Endothelial cell of umbilical vein (primary cell): Measurements from ENCODE around the gene TIMM10. TPM values are rescaled to one million over a fixed set of nuclear protein-coding genes. Genes with fewer than 3 reads are reported as not detected.

Experiments used
- BruUV-seq: library from RNA; stranded (reverse); fragments of 400-500 nt; replicated peaks from 2 replicates; lab custom pipeline; 2021; lab: Mats Ljungman, UMichigan
- CTCF ChIA-PET: fragments of 300-600, 350-600 bp; sonication (Branson Sonifier 250); formaldehyde crosslinking; loops from one replicate; lab custom pipeline; 2021; ENCODE audit warnings: antibody characterized with exemption, inconsistent platforms; lab: Charles Lee
- POLR2A ChIA-PET: fragments of 300-600, 350-600 bp; sonication (Branson Sonifier 250); formaldehyde crosslinking; loops from one replicate; lab custom pipeline; 2021; ENCODE audit warnings: antibody characterized with exemption, inconsistent platforms; lab: Charles Lee
- DNase-seq: peaks from one replicate; pipeline ENCODE4 v3.0.0-alpha.2; 2011; ENCODE audit warnings: low read depth, low spot score
- FAIRE-seq: peaks from 2 replicates; lab custom pipeline; 2011; peaks lifted over from hg19 to GRCh38; lab: Jason Lieb, UNC
- H2AFZ ChIP-seq: 2 replicates; pipeline ENCODE4 v1.6.0; 2012; ENCODE audit warnings: low read depth, low read length, control low read depth, inconsistent platforms
- H3K27ac ChIP-seq: 2 replicates; pipeline ENCODE4 v1.5.1; 2011; ENCODE audit warnings: low read depth, mild to moderate bottlenecking, control low read depth, low read length, moderate library complexity; ENCODE audit not compliant: insufficient read depth
- H3K27me3 ChIP-seq, 2 experiments: 2 replicates each; pipeline versions ENCODE4 v1.6.0 to v1.6.1; 2011; ENCODE audit warnings: low read length in 2 of 2, mixed read lengths in 1 of 2; ENCODE audit not compliant: control insufficient read depth in 2 of 2, insufficient read depth in 2 of 2
- H3K36me3 ChIP-seq, 2 experiments: 2 replicates in 1 of 2; 3 replicates in 1 of 2; pipeline ENCODE4 v1.5.1; 2011; ENCODE audit warnings: low read length in 2 of 2, mild to moderate bottlenecking in 1 of 2, moderate library complexity in 1 of 2; ENCODE audit not compliant: control insufficient read depth in 2 of 2, insufficient read depth in 2 of 2; ENCODE audit errors: extremely low read depth in 1 of 2
- H3K4me1 ChIP-seq: 3 replicates; pipeline ENCODE4 v1.5.1; 2011; ENCODE audit warnings: mild to moderate bottlenecking, low read length; ENCODE audit not compliant: control insufficient read depth, insufficient read depth; ENCODE audit errors: extremely low read depth
- H3K4me2 ChIP-seq: 2 replicates; pipeline ENCODE4 v1.6.1; 2011; ENCODE audit warnings: low read length, control low read depth, mixed read lengths; ENCODE audit not compliant: insufficient read depth
- H3K4me3 ChIP-seq, 3 experiments: fragments of 200-600 bp in 1 of 3; sonication (generic), shearing (Covaris generic) in 1 of 3; replicated peaks in 1 of 3; 2 replicates each; pipeline ENCODE4 v1.5.1; 2011 to 2016; ENCODE audit warnings: control low read depth in 3 of 3, low read length in 3 of 3, mild to moderate bottlenecking in 2 of 3, inconsistent platforms in 1 of 3, low read depth in 1 of 3, moderate library complexity in 1 of 3; ENCODE audit not compliant: insufficient read depth in 1 of 3
- H3K79me2 ChIP-seq: 2 replicates; pipeline ENCODE4 v1.6.0; 2012; ENCODE audit warnings: low read length, inconsistent platforms; ENCODE audit not compliant: control insufficient read depth, insufficient read depth
- H3K9ac ChIP-seq: replicated peaks from 2 replicates; pipeline ENCODE3; 2011; ENCODE audit warnings: low read length, control low read depth; ENCODE audit not compliant: insufficient read depth; ENCODE audit errors: extremely low read depth
- H3K9me1 ChIP-seq: replicated peaks from 3 replicates; pipeline ENCODE4 v1.6.0; 2011; ENCODE audit warnings: mild to moderate bottlenecking, low read length; ENCODE audit not compliant: control insufficient read depth, insufficient read depth; ENCODE audit errors: extremely low read depth
- H3K9me3 ChIP-seq: replicated peaks from 2 replicates; pipeline ENCODE4 v1.5.1; 2012; ENCODE audit warnings: low read length, inconsistent platforms; ENCODE audit not compliant: control insufficient read depth, insufficient read depth
- H4K20me1 ChIP-seq: replicated peaks from 2 replicates; pipeline ENCODE3; 2011; ENCODE audit warnings: mild to moderate bottlenecking, low read length; ENCODE audit not compliant: control insufficient read depth, insufficient read depth; ENCODE audit errors: extremely low read depth
- CTCF ChIP-seq, 2 donors: IDR thresholded peaks; 1 replicate in 1 of 2; 2 replicates in 1 of 2; pipeline ENCODE4 v1.5.1; 2011; ENCODE audit warnings: low read length in 2 of 2, mild to moderate bottlenecking in 2 of 2, moderate library complexity in 2 of 2, control low read depth in 1 of 2, inconsistent platforms in 1 of 2, low read depth in 1 of 2; ENCODE audit not compliant: insufficient read depth in 1 of 2; ENCODE audit errors: extremely low read depth in 1 of 2
- EZH2 ChIP-seq: IDR thresholded peaks from 2 replicates; pipeline ENCODE4 v1.6.1; 2012; ENCODE audit warnings: borderline replicate concordance, low read depth, mild to moderate bottlenecking, moderate library complexity, low read length, inconsistent platforms; ENCODE audit not compliant: severe bottlenecking
- FOS ChIP-seq: IDR thresholded peaks from 2 replicates; pipeline ENCODE4 v1.6.1; 2011; ENCODE audit warnings: mild to moderate bottlenecking, low read length, moderate library complexity, borderline replicate concordance; ENCODE audit not compliant: insufficient read depth
- GATA2 ChIP-seq: IDR thresholded peaks from 2 replicates; pipeline ENCODE4 v1.7.0; 2011; ENCODE audit warnings: low read depth, mild to moderate bottlenecking, moderate library complexity, mixed read lengths, low read length; ENCODE audit not compliant: insufficient read length, insufficient read depth
- JUN ChIP-seq: IDR thresholded peaks from 2 replicates; pipeline ENCODE4 v1.6.1; 2011; ENCODE audit warnings: borderline replicate concordance, low read depth; ENCODE audit not compliant: insufficient read length, insufficient read depth
- MAX ChIP-seq: IDR thresholded peaks from 2 replicates; pipeline ENCODE4 v1.6.1; 2011; ENCODE audit not compliant: insufficient read depth, insufficient read length
- MYC ChIP-seq: IDR thresholded peaks from one replicate; pipeline ENCODE4 v1.6.1; 2011; ENCODE audit warnings: mild to moderate bottlenecking, low read depth, low read length
- POLR2A ChIP-seq: IDR thresholded peaks from 2 replicates; pipeline ENCODE4 v1.6.1; 2012; ENCODE audit warnings: low read depth, mild to moderate bottlenecking, control low read depth, low read length
- POLR2AphosphoS5 ChIP-seq: IDR thresholded peaks from 2 replicates; pipeline ENCODE4 v1.6.1; 2012; ENCODE audit warnings: low read depth, mild to moderate bottlenecking, control low read depth, low read length, moderate library complexity; ENCODE audit not compliant: insufficient read depth
- dilution Hi-C: fragments of 300-500 bp; cut with MboI; formaldehyde crosslinking; loops from one replicate; pipeline ENCODE4 v1.15.0; 2019; ENCODE audit warnings: low sequenced_read_pairs; ENCODE audit not compliant: extremely low pct_ligation_motif_present
- intact Hi-C: fragments of 100-400 bp; cut with micrococcal nuclease; formaldehyde crosslinking; loops from one replicate; pipeline ENCODE4 v1.10.0; 2022
- polyA plus RNA-seq, 4 experiments: library from polyadenylated mRNA; depleted of rRNA in 3 of 4; stranded (reverse) in 3 of 4; unstranded in 1 of 4; fragments of >200 nt; gene quantifications; 2 replicates each; pipeline versions ENCODE4 v1.2.1 to v1.2.3, GENCODE V29; 2011 to 2012; ENCODE audit warnings: missing spikeins in 1 of 4
- total RNA-seq: library from RNA; stranded (reverse); gene quantifications from 2 replicates; pipeline ENCODE4 v1.2.3, GENCODE V29; 2021

The TIMM10 gene
- total and polyA plus RNA-seq, 2 donors (not counting 3 experiments of a cell fraction or from before 2014, with no cell fraction given): 64.2 to 128 TPM

- POLR2A ChIA-PET: no interaction called here
- intact Hi-C loops: no loop called here
- no peak for FAIRE-seq
- peaks cover 0 to 5% of the 10 kb centered on the region in 2 experiments for H3K36me3 ChIP-seq
- no peaks in the 10 kb centered on the region for H4K20me1 ChIP-seq
- no peaks in the 10 kb centered on the region for H3K4me1 ChIP-seq
- no TSS peak for BruUV-seq
- H3K27ac ChIP-seq: no peak overlapping the region
- H3K4me3 ChIP-seq: no peak overlapping the region
- TF ChIP-seq POLR2AphosphoS5: no peak
- TF ChIP-seq CTCF (IDR thresholded peaks at IDR 0.05; ENCODE audit: extremely low read depth in 1 of 2, insufficient read depth in 1 of 2, low read depth in 1 of 2, low read length in 2 of 2): no peak
- TF ChIP-seq EZH2: no peak
- TF ChIP-seq MAX: no peak
- TF ChIP-seq JUN: no peak
- no peak for TF ChIP-seq FOS
- no peak for TF ChIP-seq GATA2
- TF ChIP-seq MYC: no peak
- no peak for TF ChIP-seq POLR2A
- H3K9me1 ChIP-seq: no peaks in the 10 kb centered on the region
- no peak overlapping the region for H3K9ac ChIP-seq
- H3K27me3 ChIP-seq: no peaks in the 10 kb centered on the region
- H3K79me2 ChIP-seq: no peaks in the 10 kb centered on the region
- no peak overlapping the region for H2AFZ ChIP-seq
- no peak overlapping the region for H3K4me2 ChIP-seq
- dilution Hi-C loops: no loop called here
- DNase-seq: no peak
- H3K9me3 ChIP-seq: no peaks in the 10 kb centered on the region
- CTCF ChIA-PET: interaction anchor here (0.5 kb wide), 1 partner anchor 77 kb away, joined by 3 read pairs; no protein-coding TSS in a partner anchor
Measured at GRCh38 chr11:57556041-57556440, 25.5 kb upstream of the TIMM10 start.
